ENCODE results near the gene HEXD. TPM values are rescaled to one million over a fixed set of nuclear protein-coding genes. Genes with fewer than 3 reads are reported as not detected.

Gene HEXD
- total and polyA plus RNA-seq, 10 of the 15 experiments (the other 5 are each of a cell fraction or from before 2014, with no cell fraction given): 1.6 to 24.2 (median 7.0) TPM

- no peak for TF ChIP-seq ESRRA (IDR thresholded peaks at IDR 0.05; ENCODE audit: low read length)
- TF ChIP-seq E4F1 (IDR thresholded peaks at IDR 0.05; ENCODE audit: borderline replicate concordance, partially characterized antibody): no peak
- TF ChIP-seq, protein P1, sequence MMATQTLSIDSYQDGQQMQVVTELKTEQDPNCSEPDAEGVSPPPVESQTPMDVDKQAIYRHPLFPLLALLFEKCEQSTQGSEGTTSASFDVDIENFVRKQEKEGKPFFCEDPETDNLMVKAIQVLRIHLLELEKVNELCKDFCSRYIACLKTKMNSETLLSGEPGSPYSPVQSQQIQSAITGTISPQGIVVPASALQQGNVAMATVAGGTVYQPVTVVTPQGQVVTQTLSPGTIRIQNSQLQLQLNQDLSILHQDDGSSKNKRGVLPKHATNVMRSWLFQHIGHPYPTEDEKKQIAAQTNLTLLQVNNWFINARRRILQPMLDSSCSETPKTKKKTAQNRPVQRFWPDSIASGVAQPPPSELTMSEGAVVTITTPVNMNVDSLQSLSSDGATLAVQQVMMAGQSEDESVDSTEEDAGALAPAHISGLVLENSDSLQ (IDR thresholded peaks at IDR 0.05): no peak
- no peak for TF ChIP-seq SIN3A (IDR thresholded peaks at IDR 0.05; ENCODE audit: low read depth, low read length)
These were observed 35.3 kb upstream of the HEXD start (continued) for GRCh38 chr17:82382933-82383255.

DNA sequence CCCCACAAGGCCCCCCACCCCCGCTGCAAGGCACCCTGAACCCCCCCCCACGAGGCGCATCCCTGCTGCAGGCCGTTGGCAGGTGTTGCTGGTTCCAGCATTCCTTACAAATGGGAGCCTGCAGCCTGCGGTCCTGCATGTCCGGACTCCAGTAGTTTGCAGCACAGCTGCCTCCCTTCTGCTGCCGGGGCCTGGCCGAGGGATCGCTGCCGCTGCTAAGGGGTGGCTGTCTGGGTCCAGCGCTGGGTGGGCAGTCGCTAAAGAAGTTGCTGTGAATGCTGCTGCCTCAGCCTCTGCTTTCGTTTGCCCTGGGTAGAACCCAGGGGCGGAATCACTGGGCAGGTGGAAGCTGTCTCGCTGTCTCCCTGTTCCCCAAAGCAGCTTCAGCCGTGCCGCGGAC is 34.7 kb upstream of the HEXD start:
- POLR2A ChIA-PET: no interaction called here
- WGBS (ENCODE audit: insufficient coverage, insufficient replicate concordance, low lambda C conversion rate, missing lambda C conversion rate): 76% methylated on average over 18 of the region's 18 CpGs
- CTCF ChIA-PET: no interaction called here
- TF ChIP-seq POLR2A (IDR thresholded peaks at IDR 0.05; ENCODE audit: low read depth, low read length) (no peak), ZZZ3 (IDR thresholded peaks at IDR 0.05; ENCODE audit: control insufficient read depth, insufficient read length, low read depth) (no peak), MTA3 (IDR thresholded peaks at IDR 0.05; ENCODE audit: borderline replicate concordance, low read length) (no peak), RAD21 (IDR thresholded peaks at IDR 0.05; ENCODE audit: insufficient read depth, low read depth, low read length) (no peak), ZSCAN29 (IDR thresholded peaks at IDR 0.05) (no peak), JUND (IDR thresholded peaks at IDR 0.05; ENCODE audit: low read depth, low read length) (no peak), EP300 (IDR thresholded peaks at IDR 0.05; ENCODE audit: borderline replicate concordance in 1 of 2, control insufficient read depth in 1 of 2, low read depth in 2 of 2, low read length in 2 of 2) (no peak), CUX1 (IDR thresholded peaks at IDR 0.05; ENCODE audit: insufficient replicate concordance, low read depth, low read length) (no peak)
- TF ChIP-seq, protein P2, sequence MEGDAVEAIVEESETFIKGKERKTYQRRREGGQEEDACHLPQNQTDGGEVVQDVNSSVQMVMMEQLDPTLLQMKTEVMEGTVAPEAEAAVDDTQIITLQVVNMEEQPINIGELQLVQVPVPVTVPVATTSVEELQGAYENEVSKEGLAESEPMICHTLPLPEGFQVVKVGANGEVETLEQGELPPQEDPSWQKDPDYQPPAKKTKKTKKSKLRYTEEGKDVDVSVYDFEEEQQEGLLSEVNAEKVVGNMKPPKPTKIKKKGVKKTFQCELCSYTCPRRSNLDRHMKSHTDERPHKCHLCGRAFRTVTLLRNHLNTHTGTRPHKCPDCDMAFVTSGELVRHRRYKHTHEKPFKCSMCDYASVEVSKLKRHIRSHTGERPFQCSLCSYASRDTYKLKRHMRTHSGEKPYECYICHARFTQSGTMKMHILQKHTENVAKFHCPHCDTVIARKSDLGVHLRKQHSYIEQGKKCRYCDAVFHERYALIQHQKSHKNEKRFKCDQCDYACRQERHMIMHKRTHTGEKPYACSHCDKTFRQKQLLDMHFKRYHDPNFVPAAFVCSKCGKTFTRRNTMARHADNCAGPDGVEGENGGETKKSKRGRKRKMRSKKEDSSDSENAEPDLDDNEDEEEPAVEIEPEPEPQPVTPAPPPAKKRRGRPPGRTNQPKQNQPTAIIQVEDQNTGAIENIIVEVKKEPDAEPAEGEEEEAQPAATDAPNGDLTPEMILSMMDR (IDR thresholded peaks at IDR 0.05 in 2 of 3, conservative IDR thresholded peaks at IDR 0.05 in 1 of 3; ENCODE audit: control insufficient read depth in 2 of 3, extremely low read depth in 1 of 3, insufficient read depth in 1 of 3, low read depth in 3 of 3, low read length in 3 of 3): no peak

More for the DNA sequence above, 34.7 kb upstream of the HEXD start:
- SMC1A ChIA-PET (ENCODE audit: uncharacterized antibody, unreplicated experiment): no interaction called here
- no peaks in the 10 kb centered on the region for H3K27me3 ChIP-seq (replicated peaks in 1 of 2; ENCODE audit: control insufficient read depth in 2 of 2, insufficient read depth in 2 of 2, low read length in 1 of 2)
- RAD21 ChIA-PET (ENCODE audit: unreplicated experiment): no interaction called here
- no peaks in the 10 kb centered on the region for H3K36me3 ChIP-seq (ENCODE audit: control insufficient read depth in 2 of 2, insufficient read depth in 2 of 2, low read length in 1 of 2)
- no peaks in the 10 kb centered on the region for H3K4me1 ChIP-seq (ENCODE audit: control insufficient read depth, insufficient read depth, low read length)
- H4K20me1 ChIP-seq (ENCODE audit: control insufficient read depth, insufficient read depth): no peaks in the 10 kb centered on the region
- H3K4me2 ChIP-seq (ENCODE audit: control insufficient read depth, insufficient read depth): no peak overlapping the region
- no peak for ATAC-seq
- no peak overlapping the region for H3K9ac ChIP-seq (ENCODE audit: control insufficient read depth, insufficient read depth, low read length)
- H3K4me3 ChIP-seq: no peak overlapping the region
- FAIRE-seq: no peak
- no peak for DNase-seq (ENCODE audit: low read depth, low spot score)
- no peak overlapping the region for H3K27ac ChIP-seq (ENCODE audit: control insufficient read depth, insufficient read depth)
- no peaks in the 10 kb centered on the region for H3K79me2 ChIP-seq (ENCODE audit: control insufficient read depth, insufficient read depth, low read length)
- intact Hi-C loops (cut with micrococcal nuclease; ENCODE audit: unreplicated experiment) (no loop called here), in situ Hi-C loops (cut with MboI) (no loop called here)
- no TSS peak for BruUV-seq (replicated peaks)
- no peaks in the 10 kb centered on the region for H3K9me3 ChIP-seq (replicated peaks; ENCODE audit: control insufficient read depth, insufficient read depth, low read length)
- H2AFZ ChIP-seq (ENCODE audit: control insufficient read depth, low read depth, low read length): no peak overlapping the region

Data from GM12878 (cell line).